Astrocyte (in vitro differentiated cells and primary cell): ENCODE results near the gene VAMP1. TPM values are rescaled to one million over a fixed set of nuclear protein-coding genes. Genes with fewer than 3 reads are reported as not detected.

Experiments
- DNase-seq: peaks from one replicate; pipeline ENCODE4 v3.0.0-alpha.2; 2010; ENCODE audit warnings: low read depth
- FAIRE-seq: peaks from 2 replicates; lab custom pipeline; 2011; peaks lifted over from hg19 to GRCh38; lab: Jason Lieb, UNC
- H2AFZ ChIP-seq: 2 replicates; pipeline ENCODE4 v1.6.0; 2012; ENCODE audit warnings: low read depth, low read length, inconsistent platforms
- H3K27ac ChIP-seq: 2 replicates; pipeline ENCODE4 v1.5.1; 2011; ENCODE audit warnings: low read depth, low read length, inconsistent platforms
- H3K27me3 ChIP-seq: 2 replicates; pipeline ENCODE4 v1.6.0; 2011; ENCODE audit warnings: low read length, inconsistent platforms; ENCODE audit not compliant: insufficient read depth
- H3K36me3 ChIP-seq: 2 replicates; pipeline ENCODE4 v1.5.1; 2011; ENCODE audit warnings: low read length, inconsistent platforms; ENCODE audit not compliant: insufficient read depth
- H3K4me1 ChIP-seq: 2 replicates; pipeline ENCODE4 v1.5.1; 2011; ENCODE audit warnings: low read length, inconsistent platforms; ENCODE audit not compliant: insufficient read depth
- H3K4me2 ChIP-seq: 2 replicates; pipeline ENCODE4 v1.6.0; 2012; ENCODE audit warnings: low read length, inconsistent platforms
- H3K4me3 ChIP-seq: 2 replicates; pipeline ENCODE4 v1.5.1; 2011; ENCODE audit warnings: low read depth, mild to moderate bottlenecking, low read length, inconsistent platforms; ENCODE audit not compliant: insufficient read depth
- H3K79me2 ChIP-seq: 2 replicates; pipeline ENCODE4 v1.6.0; 2012; ENCODE audit warnings: mild to moderate bottlenecking, low read length, inconsistent platforms; ENCODE audit not compliant: insufficient read depth
- H3K9ac ChIP-seq: 2 replicates; pipeline ENCODE4 v1.6.0; 2012; ENCODE audit warnings: mild to moderate bottlenecking, low read length, inconsistent platforms
- H3K9me3 ChIP-seq: 2 replicates; pipeline ENCODE4 v1.5.1; 2012; ENCODE audit warnings: low read depth, mild to moderate bottlenecking, low read length, inconsistent platforms; ENCODE audit not compliant: insufficient read depth
- H4K20me1 ChIP-seq: 2 replicates; pipeline ENCODE4 v1.6.0; 2012; ENCODE audit warnings: low read length, inconsistent platforms; ENCODE audit not compliant: insufficient read depth
- H3K27ac Mint-ChIP-seq: one replicate; pipeline ENCODE4 v1.8.0; 2021; ENCODE audit warnings: mild to moderate bottlenecking, mixed read lengths; ENCODE audit not compliant: unreplicated experiment
- H3K27me3 Mint-ChIP-seq: one replicate; pipeline ENCODE4 v1.8.0; 2021; ENCODE audit warnings: low read depth, mixed read lengths; ENCODE audit not compliant: unreplicated experiment
- H3K36me3 Mint-ChIP-seq: one replicate; pipeline ENCODE4 v1.8.0; 2021; ENCODE audit warnings: low read depth, mixed read lengths; ENCODE audit not compliant: unreplicated experiment
- H3K4me1 Mint-ChIP-seq: one replicate; pipeline ENCODE4 v1.8.0; 2021; ENCODE audit warnings: low read depth, mixed read lengths; ENCODE audit not compliant: unreplicated experiment
- H3K4me3 Mint-ChIP-seq: one replicate; pipeline ENCODE4 v1.8.0; 2021; ENCODE audit warnings: mild to moderate bottlenecking, moderate library complexity, mixed read lengths; ENCODE audit not compliant: unreplicated experiment
- H3K9me3 Mint-ChIP-seq: one replicate; pipeline ENCODE4 v1.8.0; 2021; ENCODE audit warnings: mild to moderate bottlenecking, mixed read lengths; ENCODE audit not compliant: unreplicated experiment
- EZH2 ChIP-seq: IDR thresholded peaks from 2 replicates; pipeline ENCODE4 v1.6.1; 2012; ENCODE audit warnings: mild to moderate bottlenecking, low read length, inconsistent platforms; ENCODE audit not compliant: insufficient read depth
- total RNA-seq: library from RNA; stranded (reverse); gene quantifications from 2 replicates; pipeline ENCODE4 v1.2.1, GENCODE V29; 2021
- TF ChIP-seq, protein P1 (sequence below): IDR thresholded peaks from 2 replicates; pipeline ENCODE4 v1.5.1; 2011; ENCODE audit warnings: low read depth, mild to moderate bottlenecking, inconsistent platforms, low read length, moderate library complexity; ENCODE audit not compliant: insufficient read depth

VAMP1 gene
- total RNA-seq, 1 donor from 2014 or later: 23.1 TPM

DNA sequence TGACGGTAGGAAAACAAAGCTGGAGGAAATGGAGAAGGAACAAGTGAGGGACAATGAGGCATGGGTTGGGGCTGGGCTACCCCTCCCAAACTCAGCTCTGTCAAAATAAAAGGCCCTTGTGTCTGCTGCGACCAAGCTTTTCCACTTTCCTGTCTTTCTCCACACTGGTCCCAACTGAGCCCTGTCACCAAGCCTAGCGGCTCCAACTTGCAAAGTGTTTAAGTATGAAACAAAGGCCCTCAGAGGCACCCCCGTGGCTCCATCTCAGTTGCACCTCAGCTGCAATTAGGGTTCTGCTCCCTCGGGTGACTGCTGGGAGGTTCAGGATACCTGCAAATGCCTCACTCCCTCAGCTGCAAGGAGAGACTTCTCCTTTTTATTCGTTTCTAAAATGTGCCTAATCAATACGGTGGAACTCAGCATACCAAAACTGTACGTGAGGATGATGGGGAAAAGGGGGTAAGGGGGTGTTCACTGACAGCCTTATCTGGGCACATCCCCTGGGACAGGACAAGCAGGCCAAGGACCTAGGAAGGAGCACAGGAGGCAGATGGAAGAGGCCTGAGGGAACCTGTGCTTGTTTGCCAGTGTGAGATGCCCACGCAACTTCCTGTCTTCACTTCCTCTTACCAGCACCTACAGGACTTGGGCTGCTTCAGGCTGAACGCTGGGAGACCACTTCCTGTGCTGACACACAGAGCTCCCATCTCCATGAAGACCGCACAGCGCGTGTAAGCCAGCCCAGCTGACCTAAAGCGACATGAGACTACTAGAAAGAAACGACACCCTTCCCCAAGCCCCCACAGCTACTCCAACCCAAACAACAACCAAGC, 8.9 kb downstream of the VAMP1 start:
- TF ChIP-seq EZH2: no peak
- TF ChIP-seq, protein P1, sequence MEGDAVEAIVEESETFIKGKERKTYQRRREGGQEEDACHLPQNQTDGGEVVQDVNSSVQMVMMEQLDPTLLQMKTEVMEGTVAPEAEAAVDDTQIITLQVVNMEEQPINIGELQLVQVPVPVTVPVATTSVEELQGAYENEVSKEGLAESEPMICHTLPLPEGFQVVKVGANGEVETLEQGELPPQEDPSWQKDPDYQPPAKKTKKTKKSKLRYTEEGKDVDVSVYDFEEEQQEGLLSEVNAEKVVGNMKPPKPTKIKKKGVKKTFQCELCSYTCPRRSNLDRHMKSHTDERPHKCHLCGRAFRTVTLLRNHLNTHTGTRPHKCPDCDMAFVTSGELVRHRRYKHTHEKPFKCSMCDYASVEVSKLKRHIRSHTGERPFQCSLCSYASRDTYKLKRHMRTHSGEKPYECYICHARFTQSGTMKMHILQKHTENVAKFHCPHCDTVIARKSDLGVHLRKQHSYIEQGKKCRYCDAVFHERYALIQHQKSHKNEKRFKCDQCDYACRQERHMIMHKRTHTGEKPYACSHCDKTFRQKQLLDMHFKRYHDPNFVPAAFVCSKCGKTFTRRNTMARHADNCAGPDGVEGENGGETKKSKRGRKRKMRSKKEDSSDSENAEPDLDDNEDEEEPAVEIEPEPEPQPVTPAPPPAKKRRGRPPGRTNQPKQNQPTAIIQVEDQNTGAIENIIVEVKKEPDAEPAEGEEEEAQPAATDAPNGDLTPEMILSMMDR: no peak
- Histone ChIP-seq H3K27me3 (no peaks in the 10 kb centered on the region), H3K9me3 (no peaks in the 10 kb centered on the region), H2AFZ (no peak overlapping the region), H3K27ac (no peak overlapping the region), H3K4me1 (no peaks in the 10 kb centered on the region), H4K20me1 (peaks cover 14% of the 10 kb centered on the region), H3K4me3 (no peak overlapping the region), H3K36me3 (peaks cover 22% of the 10 kb centered on the region), H3K79me2 (no peaks in the 10 kb centered on the region), H3K4me2 (no peak overlapping the region), H3K9ac (no peak overlapping the region)
- no peaks in the 10 kb centered on the region for H3K4me1 Mint-ChIP-seq
- H3K9me3 Mint-ChIP-seq: no peaks in the 10 kb centered on the region
- no peak for FAIRE-seq
- H3K27ac Mint-ChIP-seq: no peak overlapping the region
- H3K36me3 Mint-ChIP-seq: peaks cover 38% of the 10 kb centered on the region
- H3K27me3 Mint-ChIP-seq: no peaks in the 10 kb centered on the region
- DNase-seq: no peak
- no peak overlapping the region for H3K4me3 Mint-ChIP-seq

GRCh38 chr12:6460751-6461371, 9.6 kb downstream of the VAMP1 start:
- H3K27ac Mint-ChIP-seq: peak overlapping the region; percentile 26
- no peak overlapping the region for H3K9ac ChIP-seq
- no peak overlapping the region for H3K4me2 ChIP-seq
- H3K27me3 ChIP-seq: no peaks in the 10 kb centered on the region
- H3K9me3 Mint-ChIP-seq: no peaks in the 10 kb centered on the region
- no peaks in the 10 kb centered on the region for H3K9me3 ChIP-seq
- no peaks in the 10 kb centered on the region for H3K79me2 ChIP-seq
- no peaks in the 10 kb centered on the region for H3K27me3 Mint-ChIP-seq
- H4K20me1 ChIP-seq: peaks cover 7% of the 10 kb centered on the region
- no peak for FAIRE-seq
- no peaks in the 10 kb centered on the region for H3K4me1 Mint-ChIP-seq
- H3K36me3 Mint-ChIP-seq: peaks cover 37% of the 10 kb centered on the region
- DNase-seq: no peak
- no peak for TF ChIP-seq EZH2
- TF ChIP-seq, protein P1: no peak
- no peak overlapping the region for H3K4me3 Mint-ChIP-seq
- H3K4me3 ChIP-seq: no peak overlapping the region
- H3K4me1 ChIP-seq: no peaks in the 10 kb centered on the region
- peaks cover 22% of the 10 kb centered on the region for H3K36me3 ChIP-seq
- no peak overlapping the region for H2AFZ ChIP-seq
- no peak overlapping the region for H3K27ac ChIP-seq

DNA sequence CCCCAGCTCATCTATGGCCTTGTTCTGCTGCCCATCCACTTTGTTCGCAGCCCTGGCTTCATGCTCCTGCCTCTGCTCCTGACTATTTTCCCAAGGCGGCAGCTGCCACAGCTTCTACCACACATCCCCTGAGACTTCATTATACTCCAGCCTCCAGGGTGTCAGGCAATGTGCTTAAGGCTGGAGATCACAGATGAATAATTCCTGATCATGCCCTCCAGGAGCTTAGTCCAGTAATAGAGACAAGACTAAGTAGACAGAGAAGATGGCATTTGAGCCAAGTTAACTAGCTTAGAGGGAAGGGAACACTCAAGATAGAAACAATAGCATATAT, 11.5 kb downstream of the VAMP1 start:
- Mint-ChIP-seq H3K27ac (no peak overlapping the region), H3K9me3 (no peaks in the 10 kb centered on the region), H3K27me3 (no peaks in the 10 kb centered on the region), H3K36me3 (peaks cover 29% of the 10 kb centered on the region), H3K4me3 (no peak overlapping the region), H3K4me1 (no peaks in the 10 kb centered on the region)
- no peaks in the 10 kb centered on the region for H3K9me3 ChIP-seq
- H3K27ac ChIP-seq: no peak overlapping the region
- H3K4me3 ChIP-seq: no peak overlapping the region
- no peaks in the 10 kb centered on the region for H3K4me1 ChIP-seq
- H3K79me2 ChIP-seq: no peaks in the 10 kb centered on the region
- H2AFZ ChIP-seq: no peak overlapping the region
- no peak overlapping the region for H3K4me2 ChIP-seq
- FAIRE-seq: peak; percentile 9
- DNase-seq: no peak
- H3K9ac ChIP-seq: no peak overlapping the region
- TF ChIP-seq, protein P1: no peak
- no peak for TF ChIP-seq EZH2
- H3K36me3 ChIP-seq: peaks cover 11% of the 10 kb centered on the region
- no peaks in the 10 kb centered on the region for H3K27me3 ChIP-seq
- H4K20me1 ChIP-seq: no peaks in the 10 kb centered on the region
